ENCODE measurements around the gene UHRF2. TPM values are rescaled to one million over a fixed set of nuclear protein-coding genes. Genes with fewer than 3 reads are reported as not detected.

UHRF2 gene
- total RNA-seq, 1 experiment from 2014 or later: 40.6 TPM

- no peak for DNase-seq (ENCODE audit: low read depth, low spot score)
- Histone ChIP-seq H3K27me3 (ENCODE audit: insufficient read depth, low read length) (no peaks in the 10 kb centered on the region), H3K9me3 (ENCODE audit: control insufficient read depth in 1 of 2, insufficient read depth in 1 of 2, low read depth in 1 of 2, low read length in 2 of 2) (no peaks in the 10 kb centered on the region), H3K4me2 (ENCODE audit: low read length) (no peak overlapping the region), H4K20me1 (ENCODE audit: insufficient read depth) (no peaks in the 10 kb centered on the region), H3K36me3 (ENCODE audit: control insufficient read depth in 1 of 2, insufficient read depth in 2 of 2, low read length in 2 of 2) (no peaks in the 10 kb centered on the region), H3K79me2 (ENCODE audit: insufficient read depth, low read length) (no peaks in the 10 kb centered on the region), H2AFZ (ENCODE audit: low read depth, low read length, poor library complexity, severe bottlenecking) (no peak overlapping the region), H3K4me3 (replicated peaks in 1 of 2; ENCODE audit: low read depth in 1 of 2, low read length in 2 of 2) (no peak overlapping the region), H3K9ac (ENCODE audit: low read length) (no peak overlapping the region), H3K27ac (ENCODE audit: low read depth, low read length) (no peak overlapping the region), H3K9me2 (ENCODE audit: insufficient read depth) (no peaks in the 10 kb centered on the region), H3K4me1 (ENCODE audit: control insufficient read depth in 1 of 2, insufficient read depth in 2 of 2, low read length in 2 of 2) (peaks cover 0 to 2% of the 10 kb centered on the region in 2 experiments; a peak in 1 of 4 replicates)
- ChIA-PET CTCF (no interaction called here), POLR2A (no interaction called here), RAD21 (ENCODE audit: low non-redundant PET in 1 of 2, low total read pairs in 2 of 2, uncharacterized antibody in 2 of 2, unreplicated experiment in 2 of 2) (no interaction called here)
- ATAC-seq: no peak
- intact Hi-C loops (cut with micrococcal nuclease): no loop called here
- BruUV-seq (replicated peaks): no TSS peak
- no peak for TF ChIP-seq MAX (IDR thresholded peaks at IDR 0.05)
- TF ChIP-seq EZH2 (IDR thresholded peaks at IDR 0.05): no peak
- TF ChIP-seq POLR2A (IDR thresholded peaks at IDR 0.05; ENCODE audit: borderline replicate concordance, extremely low read depth, insufficient read depth, insufficient read length): no peak
- no peak for TF ChIP-seq RAD21 (IDR thresholded peaks at IDR 0.05; ENCODE audit: low read depth)
- no peak for TF ChIP-seq SRF (IDR thresholded peaks at IDR 0.05; ENCODE audit: low read depth)
- TF ChIP-seq, protein P1, sequence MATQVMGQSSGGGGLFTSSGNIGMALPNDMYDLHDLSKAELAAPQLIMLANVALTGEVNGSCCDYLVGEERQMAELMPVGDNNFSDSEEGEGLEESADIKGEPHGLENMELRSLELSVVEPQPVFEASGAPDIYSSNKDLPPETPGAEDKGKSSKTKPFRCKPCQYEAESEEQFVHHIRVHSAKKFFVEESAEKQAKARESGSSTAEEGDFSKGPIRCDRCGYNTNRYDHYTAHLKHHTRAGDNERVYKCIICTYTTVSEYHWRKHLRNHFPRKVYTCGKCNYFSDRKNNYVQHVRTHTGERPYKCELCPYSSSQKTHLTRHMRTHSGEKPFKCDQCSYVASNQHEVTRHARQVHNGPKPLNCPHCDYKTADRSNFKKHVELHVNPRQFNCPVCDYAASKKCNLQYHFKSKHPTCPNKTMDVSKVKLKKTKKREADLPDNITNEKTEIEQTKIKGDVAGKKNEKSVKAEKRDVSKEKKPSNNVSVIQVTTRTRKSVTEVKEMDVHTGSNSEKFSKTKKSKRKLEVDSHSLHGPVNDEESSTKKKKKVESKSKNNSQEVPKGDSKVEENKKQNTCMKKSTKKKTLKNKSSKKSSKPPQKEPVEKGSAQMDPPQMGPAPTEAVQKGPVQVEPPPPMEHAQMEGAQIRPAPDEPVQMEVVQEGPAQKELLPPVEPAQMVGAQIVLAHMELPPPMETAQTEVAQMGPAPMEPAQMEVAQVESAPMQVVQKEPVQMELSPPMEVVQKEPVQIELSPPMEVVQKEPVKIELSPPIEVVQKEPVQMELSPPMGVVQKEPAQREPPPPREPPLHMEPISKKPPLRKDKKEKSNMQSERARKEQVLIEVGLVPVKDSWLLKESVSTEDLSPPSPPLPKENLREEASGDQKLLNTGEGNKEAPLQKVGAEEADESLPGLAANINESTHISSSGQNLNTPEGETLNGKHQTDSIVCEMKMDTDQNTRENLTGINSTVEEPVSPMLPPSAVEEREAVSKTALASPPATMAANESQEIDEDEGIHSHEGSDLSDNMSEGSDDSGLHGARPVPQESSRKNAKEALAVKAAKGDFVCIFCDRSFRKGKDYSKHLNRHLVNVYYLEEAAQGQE (IDR thresholded peaks at IDR 0.05; ENCODE audit: low read depth): no peak
- TF ChIP-seq EGR1 (IDR thresholded peaks at IDR 0.05; ENCODE audit: low read depth): no peak
- no peak for TF ChIP-seq CTCF (IDR thresholded peaks at IDR 0.05 in 2 of 3, conservative IDR thresholded peaks at IDR 0.05 in 1 of 3; ENCODE audit: borderline replicate concordance in 1 of 3, insufficient read depth in 1 of 3, low read depth in 2 of 3, low read length in 2 of 3)
- no peak for TF ChIP-seq EZH2phosphoT487 (IDR thresholded peaks at IDR 0.05; ENCODE audit: borderline replicate concordance)
- no peak for TF ChIP-seq YY1 (IDR thresholded peaks at IDR 0.05; ENCODE audit: extremely low read depth, insufficient replicate concordance, low read depth, low read length)
- TF ChIP-seq TCF7L2 (IDR thresholded peaks at IDR 0.05; ENCODE audit: borderline replicate concordance, extremely low read depth, insufficient read depth, insufficient read length): no peak
- no peak for TF ChIP-seq CBX3 (IDR thresholded peaks at IDR 0.05; ENCODE audit: low read depth)
These were observed 122.6 kb downstream of the UHRF2 start for GRCh38 chr9:6535594-6535993.
